Activated CD8-positive, alpha-beta memory T cell treated with anti-CD3 and anti-CD28 coated beads, Interleukin-2, amount 50 U/mL, for 1 hour (primary cell): ENCODE results near the gene SLC24A1.

Experiments
- DNase-seq: peaks from one replicate; pipeline ENCODE4 v3.0.0-alpha.2; 2020; ENCODE audit errors: extremely low read depth

The SLC24A1 gene

DNA sequence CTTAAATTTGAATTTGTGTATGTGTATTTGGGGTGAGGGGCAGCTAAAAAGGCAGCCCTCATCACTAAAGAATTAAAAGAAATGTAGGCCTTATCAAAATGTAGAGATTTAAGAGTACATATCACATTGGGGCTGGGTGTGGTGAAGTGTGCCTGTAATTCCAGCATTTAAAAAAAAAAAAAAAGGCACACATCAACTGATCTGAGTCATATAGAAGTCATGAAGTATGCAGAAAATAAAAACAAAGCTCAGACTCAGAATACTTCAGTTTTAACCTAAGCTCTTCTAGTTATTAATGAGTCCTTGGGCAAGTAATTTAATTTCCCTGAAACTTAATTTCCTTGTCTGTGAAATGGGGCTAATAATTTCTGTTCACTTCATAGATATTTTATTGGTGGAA lies 31.6 kb downstream of the SLC24A1 start:
- DNase-seq: no peak

DNA sequence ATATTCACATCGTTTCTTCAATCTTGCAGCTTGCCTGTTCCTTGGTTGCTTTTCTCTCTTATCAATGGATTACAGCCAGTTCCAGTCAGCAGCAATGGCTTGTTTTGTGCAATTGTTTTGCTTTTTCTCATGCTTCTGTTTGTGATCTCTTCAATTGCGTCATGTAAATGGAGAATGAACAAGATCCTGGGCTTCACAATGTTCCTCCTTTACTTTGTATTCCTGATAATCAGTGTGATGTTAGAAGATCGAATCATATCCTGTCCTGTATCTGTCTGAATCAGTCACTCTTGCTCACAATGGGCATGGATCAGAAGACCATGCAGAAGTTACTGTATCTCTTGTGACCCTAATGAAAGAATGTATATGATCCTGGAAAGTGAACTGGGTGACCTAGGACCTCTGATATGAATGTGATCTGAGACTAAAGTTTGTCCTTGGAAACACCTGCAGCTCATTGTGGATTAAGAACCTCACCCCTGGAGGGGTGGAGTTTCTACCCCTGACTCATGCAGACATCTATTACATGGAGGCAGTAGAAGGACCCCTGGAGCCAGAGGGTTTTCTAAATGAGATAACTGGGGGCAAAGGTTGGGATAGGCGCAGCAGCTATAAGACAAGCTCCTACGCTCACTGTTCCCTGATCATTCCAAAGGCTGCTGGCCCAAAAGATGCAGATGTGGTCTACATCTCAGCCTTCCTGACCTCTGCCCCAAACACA lies 32.2 kb downstream of the SLC24A1 start:
- DNase-seq: no peak

DNA sequence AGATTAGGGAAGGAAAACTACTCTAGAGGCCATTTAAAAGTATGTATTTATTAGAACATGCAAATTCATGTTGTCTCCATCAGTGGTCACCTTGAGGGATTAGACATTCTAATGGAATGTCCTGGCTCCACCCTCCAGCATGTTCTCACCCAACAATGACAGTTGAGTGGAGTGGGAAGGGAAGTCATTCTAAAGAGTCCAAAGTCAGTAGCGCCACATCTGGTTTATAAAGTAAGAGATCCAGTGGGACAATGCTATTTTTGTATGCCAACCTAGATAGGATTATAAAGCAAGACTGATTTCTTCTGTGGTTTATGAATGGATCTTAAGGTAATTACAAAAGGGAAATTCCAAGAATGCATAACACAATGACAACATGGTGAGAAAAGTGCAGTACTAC lies 33.3 kb downstream of the SLC24A1 start:
- no peak for DNase-seq

DNA sequence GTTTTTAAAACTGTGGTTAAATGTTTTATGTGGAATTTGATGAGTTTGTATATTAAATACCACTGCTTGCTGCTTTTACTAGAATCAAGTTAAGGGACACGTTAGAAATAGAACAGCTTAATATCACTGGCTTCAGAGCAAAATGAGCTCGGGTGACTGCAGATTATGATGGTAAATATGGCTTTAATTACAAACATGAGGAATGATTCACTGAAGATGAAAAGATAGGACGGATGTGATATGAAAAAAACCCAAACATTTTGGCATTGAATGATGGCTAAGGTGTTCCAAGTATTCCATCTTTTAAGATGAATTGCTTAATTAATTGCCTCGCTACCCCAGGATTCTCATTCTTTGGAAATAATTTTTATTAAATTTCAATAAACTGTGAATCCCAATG lies 33.7 kb downstream of the SLC24A1 start:
- no peak for DNase-seq

DNA sequence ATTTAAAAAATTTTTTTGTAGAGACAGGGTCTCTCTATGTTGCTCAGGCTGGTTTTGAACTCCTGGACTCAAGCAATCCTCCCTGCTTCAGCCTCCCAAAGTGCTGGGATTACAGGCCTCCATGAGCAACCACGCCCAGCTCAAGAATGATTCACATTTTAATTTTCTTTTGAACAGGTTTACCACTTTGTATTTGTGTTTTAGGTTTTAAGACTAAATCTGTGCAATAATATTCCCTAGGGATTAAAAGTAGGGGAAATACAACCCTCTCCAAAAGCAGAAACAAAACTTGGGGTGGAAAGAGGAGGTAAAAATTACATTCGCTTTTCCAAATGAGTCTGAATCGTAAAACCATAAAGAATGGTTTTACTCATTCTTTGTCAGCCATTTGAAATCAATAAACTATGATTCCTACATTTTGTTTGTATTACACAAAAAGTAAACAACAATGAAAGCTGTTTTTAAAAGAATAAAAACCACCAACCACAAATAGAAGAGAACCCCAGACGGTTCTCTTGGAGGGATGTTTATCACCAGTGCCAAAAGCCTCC lies 37.8 kb downstream of the SLC24A1 start:
- DNase-seq: no peak

DNA sequence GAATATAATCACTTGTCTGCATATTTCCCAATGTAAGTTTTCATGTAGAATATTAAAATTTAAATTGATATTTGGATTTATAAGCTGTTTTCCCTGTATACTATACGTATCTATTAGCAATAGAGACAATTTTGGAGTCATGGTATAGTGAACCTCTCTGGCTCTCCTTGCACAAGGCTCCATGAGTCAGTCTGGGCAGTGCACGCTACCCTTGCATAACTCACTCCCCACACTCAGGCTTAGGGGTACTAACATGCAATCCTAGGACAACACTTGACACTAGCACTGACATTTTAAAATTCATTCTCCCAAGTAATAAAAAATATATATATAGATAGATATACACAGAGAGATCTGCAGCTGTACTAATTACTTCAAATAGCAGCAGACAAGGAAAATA lies 39.2 kb downstream of the SLC24A1 start:
- no peak for DNase-seq

DNA sequence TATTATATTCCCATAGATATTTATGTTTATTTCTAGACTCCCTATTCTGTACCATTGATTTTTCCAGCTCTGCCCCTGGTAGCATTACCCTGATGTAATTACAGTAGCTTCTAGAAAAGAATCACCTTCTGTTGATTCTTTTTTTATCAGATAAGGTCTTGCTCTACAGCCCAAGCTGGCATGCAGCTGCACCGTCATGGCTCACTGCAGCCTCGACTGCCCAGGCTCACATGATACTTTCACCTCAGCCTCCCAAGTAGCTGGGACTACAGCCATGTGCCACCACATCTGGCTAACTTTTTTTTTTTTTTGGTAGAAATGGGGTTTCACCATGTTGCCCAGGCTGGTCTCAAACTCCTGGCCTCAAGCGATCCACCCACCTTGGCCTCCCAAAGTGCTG lies 41.8 kb downstream of the SLC24A1 start:
- DNase-seq: no peak

DNA sequence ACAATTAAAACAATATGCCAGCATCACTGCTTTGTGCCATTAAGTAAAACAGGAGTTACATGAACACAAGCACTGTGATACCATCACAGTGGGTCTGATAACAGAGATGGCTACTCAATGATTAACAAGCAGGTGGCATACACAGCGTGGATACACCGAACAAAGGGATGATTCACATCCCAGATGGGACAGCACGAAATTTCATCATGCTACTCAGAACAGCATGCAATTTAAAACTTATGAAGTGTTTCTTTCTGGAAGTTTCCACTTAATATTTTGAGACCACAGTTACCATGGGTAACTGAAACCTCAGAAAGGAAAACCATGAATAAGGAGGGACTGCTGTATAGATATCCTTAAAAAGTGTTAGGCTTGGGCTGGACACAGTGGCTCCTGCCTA lies 44.5 kb downstream of the SLC24A1 start:
- no peak for DNase-seq

DNA sequence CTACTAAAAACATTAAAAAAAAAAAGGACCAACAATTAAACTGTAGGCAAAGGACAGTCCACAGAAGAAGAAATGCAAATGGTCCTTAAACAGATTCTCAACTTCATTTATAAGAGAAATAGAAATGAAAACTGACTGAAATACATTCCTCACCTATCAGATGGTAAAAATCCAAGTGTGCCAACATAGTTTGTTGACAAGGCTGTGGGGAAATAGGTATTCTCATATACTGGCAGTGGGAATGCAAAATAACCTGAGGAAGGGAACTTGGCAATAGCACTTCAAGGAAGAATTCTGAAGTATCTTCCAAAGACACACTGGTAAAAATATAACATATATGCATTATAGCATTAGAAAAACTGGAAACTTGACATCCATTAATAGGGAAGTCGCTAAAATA lies 53.8 kb downstream of the SLC24A1 start:
- no peak for DNase-seq

DNA sequence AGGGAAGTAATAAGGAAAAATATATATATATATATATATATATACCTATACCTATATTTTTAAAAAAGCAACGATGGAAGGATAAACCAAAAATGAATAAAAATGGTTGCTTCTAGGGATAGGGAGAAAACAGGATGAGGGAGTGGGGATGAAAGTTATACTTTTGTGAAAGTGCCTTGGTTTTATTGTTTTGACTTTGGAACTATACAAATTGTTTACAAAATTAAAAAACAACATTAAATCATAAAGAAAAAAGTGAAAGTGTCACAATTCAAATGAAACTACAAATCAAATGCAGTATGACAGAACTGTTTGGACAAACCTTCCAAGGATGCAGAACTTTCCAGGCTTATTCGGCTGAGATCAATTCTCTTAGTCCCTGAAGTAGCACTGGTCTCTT lies 54.4 kb downstream of the SLC24A1 start:
- DNase-seq: no peak

DNA sequence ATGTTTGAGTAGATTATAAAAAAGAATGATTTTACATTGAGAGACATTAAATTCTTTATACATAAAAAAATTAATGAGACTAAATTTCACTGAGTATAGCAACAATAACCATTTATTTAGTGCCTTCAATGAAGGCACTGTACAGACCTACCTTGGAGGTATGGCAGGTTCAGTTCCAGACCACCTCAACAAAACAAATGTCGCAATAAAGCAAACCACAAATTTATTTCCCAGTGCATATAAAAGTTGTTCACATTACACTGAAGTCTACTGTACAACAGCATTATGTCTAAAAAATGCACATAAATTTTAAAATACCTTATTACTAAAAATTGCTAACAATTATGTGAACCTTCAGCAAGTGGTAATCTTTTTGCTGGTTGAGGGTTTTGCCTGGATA lies 58.8 kb downstream of the SLC24A1 start:
- DNase-seq: no peak

DNA sequence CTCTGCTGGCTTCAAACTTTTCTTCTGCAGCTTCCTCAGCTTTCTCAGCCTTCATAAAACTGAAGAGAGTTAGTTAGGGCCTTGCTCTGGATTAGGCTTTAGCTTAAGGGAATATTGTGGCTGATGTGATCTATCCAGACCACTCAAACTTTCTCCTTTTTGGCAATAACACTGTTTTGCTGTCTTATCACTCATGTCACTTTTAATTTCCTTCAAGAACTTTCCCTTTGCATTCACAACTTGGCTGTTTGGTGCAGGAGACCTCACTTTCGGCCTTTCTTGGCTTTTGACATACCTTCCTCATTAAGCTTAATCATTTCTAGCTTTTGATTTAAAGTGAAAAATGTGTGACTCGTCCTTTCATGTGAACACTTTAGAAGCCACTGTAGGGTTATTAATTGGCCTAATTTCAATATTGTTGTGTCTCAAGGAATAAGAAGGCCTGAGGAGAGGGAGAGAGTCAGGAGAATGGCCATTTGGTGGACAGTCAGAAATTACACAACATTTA lies 60.7 kb downstream of the SLC24A1 start:
- no peak for DNase-seq

DNA sequence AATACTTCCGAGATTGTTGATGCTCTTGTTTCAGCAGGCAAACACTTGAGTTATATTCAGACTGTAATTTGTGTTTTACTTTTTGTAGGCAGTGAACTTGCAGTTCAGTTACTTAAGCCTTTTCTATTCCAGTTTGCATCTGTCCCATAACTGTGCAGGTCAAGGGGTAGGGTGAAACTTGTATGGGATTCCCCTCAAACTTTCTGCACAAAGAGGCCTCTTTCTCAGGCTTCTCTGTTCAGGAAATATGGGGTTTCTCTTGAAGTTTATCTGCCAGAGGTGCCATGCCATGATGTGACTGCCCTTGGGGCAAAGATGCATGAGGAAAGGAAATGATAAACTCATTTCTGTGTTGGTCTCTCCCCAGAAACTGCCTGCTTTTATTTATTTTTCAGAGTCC lies 66.7 kb downstream of the SLC24A1 start:
- no peak for DNase-seq

DNA sequence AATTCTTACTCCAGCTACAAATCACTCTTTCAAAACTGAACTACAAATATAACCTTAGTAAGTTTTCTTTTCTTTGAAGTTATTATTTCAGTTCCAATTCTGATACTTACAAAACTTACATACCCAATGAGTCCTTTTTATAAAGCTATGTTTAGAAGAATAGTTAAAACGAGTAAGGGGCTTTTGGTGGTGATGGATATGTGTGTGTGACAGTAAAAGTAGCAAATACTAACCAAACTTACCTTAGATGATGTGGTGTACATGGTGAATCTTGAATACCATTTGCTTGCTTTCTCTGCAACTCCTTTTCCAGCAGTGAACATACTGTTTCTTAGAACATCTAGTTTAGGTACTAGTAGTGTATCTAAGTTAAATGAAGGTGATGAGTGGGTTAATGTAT lies 68.4 kb downstream of the SLC24A1 start:
- DNase-seq: no peak

DNA sequence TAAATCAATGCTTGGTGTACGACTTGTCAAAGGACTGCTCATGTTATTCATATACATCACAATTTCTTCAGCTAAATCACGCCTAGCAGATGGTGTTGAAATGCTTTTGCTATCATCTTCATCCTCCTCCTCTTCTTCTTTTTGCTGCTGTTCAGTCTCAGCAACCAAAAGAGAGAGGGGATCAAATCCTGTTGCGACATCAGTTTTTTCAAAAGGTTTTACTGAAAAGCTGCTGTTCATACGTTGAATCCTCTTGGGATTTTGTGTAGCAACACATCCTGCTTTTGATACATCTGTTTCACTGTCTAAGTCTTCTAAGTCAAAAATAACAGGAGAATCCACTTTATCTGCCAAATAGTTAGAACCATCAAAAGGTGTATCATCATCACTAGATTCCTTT lies 69.0 kb downstream of the SLC24A1 start:
- no peak for DNase-seq

DNA sequence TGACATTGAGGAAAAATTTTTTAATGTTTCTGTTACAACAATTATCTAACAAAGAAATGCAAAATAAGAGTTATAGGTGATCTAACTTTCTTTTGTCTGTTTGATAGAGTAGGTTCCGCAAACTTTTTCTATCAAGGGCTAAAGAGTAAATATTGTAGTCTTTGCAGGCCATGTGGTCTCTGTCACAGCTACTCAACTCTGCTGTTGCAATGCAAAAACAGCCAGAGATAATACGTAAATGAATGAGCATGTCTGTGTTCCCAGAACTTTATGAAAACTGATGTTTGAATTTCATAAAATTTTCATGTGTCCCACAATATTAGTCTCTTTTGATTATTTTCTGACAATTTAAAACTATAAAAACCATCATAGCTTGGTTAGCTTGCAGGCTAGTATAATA lies 73.3 kb downstream of the SLC24A1 start:
- no peak for DNase-seq
